GM12865 (cell line): ENCODE data around the gene PANX2.

Experiments used
- DNase-seq: peaks from one replicate; pipeline ENCODE4 v3.0.0; 2010; ENCODE audit warnings: low read depth
- H3K4me3 ChIP-seq: 2 replicates; pipeline ENCODE4 v1.5.1; 2011; ENCODE audit warnings: mild to moderate bottlenecking, low read depth, low read length, control low read depth
- CTCF ChIP-seq: IDR thresholded peaks from 2 replicates; pipeline ENCODE4 v1.5.1; 2011; ENCODE audit warnings: low read length, control low read depth, low read depth, inconsistent platforms; ENCODE audit not compliant: insufficient read depth; ENCODE audit errors: missing control alignments

Gene PANX2

GRCh38 chr22:50189184-50189848, 18.8 kb downstream of the PANX2 start:
- DNase-seq = peak; percentile 47
- H3K4me3 ChIP-seq = peak overlapping the region; percentile 73
- TF ChIP-seq CTCF = no peak

GRCh38 chr22:50189849-50190181, 19.3 kb downstream of the PANX2 start:
- peak overlapping the region; percentile 73 for H3K4me3 ChIP-seq
- peak; percentile 42 for DNase-seq
- no peak for TF ChIP-seq CTCF

- peak; percentile 95 for DNase-seq
- H3K4me3 ChIP-seq = peak overlapping the region; percentile 73
- TF ChIP-seq CTCF = peak; percentile 49
These were observed 19.8 kb downstream of the PANX2 start for GRCh38 chr22:50190182-50190940.

GRCh38 chr22:50190941-50191741, 20.6 kb downstream of the PANX2 start:
- no peak for TF ChIP-seq CTCF
- peak; percentile 94 for DNase-seq
- H3K4me3 ChIP-seq = peak overlapping the region; percentile 73

GRCh38 chr22:50192436-50193204, 22.1 kb downstream of the PANX2 start:
- H3K4me3 ChIP-seq = peak overlapping the region; percentile 73
- DNase-seq = peak; percentile 66
- TF ChIP-seq CTCF = no peak

GRCh38 chr22:50193621-50194020, 23.1 kb downstream of the PANX2 start:
- no peak overlapping the region for H3K4me3 ChIP-seq
- TF ChIP-seq CTCF = no peak
- no peak for DNase-seq
